AML-193 (cell line): Measurements from ENCODE around the gene GPR108.

Source experiments
- DNase-seq, 2 experiments: peaks; one replicate each; lab custom pipeline; 2025; lab: John Stamatoyannopoulos, UW

Gene GPR108

GRCh38 chr19:6707011-6707657, 30.2 kb downstream of the GPR108 start:
- no peak for DNase-seq

GRCh38 chr19:6706633-6706958, 30.8 kb downstream of the GPR108 start:
- no peak for DNase-seq

GRCh38 chr19:6705931-6706632, 31.3 kb downstream of the GPR108 start:
- no peak for DNase-seq

GRCh38 chr19:6700586-6701316, 36.6 kb downstream of the GPR108 start:
- no peak for DNase-seq

- no peak for DNase-seq
Measured at GRCh38 chr19:6699935-6700334, 37.4 kb downstream of the GPR108 start.

GRCh38 chr19:6697291-6697690, 40.1 kb downstream of the GPR108 start:
- DNase-seq = no peak

GRCh38 chr19:6696239-6696820, 41.0 kb downstream of the GPR108 start:
- no peak for DNase-seq

- DNase-seq = no peak
Measured at GRCh38 chr19:6694147-6694815, 43.1 kb downstream of the GPR108 start.

- DNase-seq = no peak
Measured at GRCh38 chr19:6693681-6694080, 43.7 kb downstream of the GPR108 start.

GRCh38 chr19:6693056-6693471, 44.3 kb downstream of the GPR108 start:
- no peak for DNase-seq

- DNase-seq = no peak
Measured at GRCh38 chr19:6692027-6692426, 45.4 kb downstream of the GPR108 start.

GRCh38 chr19:6691342-6691741, 46.0 kb downstream of the GPR108 start:
- DNase-seq = no peak

GRCh38 chr19:6690160-6690885, 47.1 kb downstream of the GPR108 start:
- no peak for DNase-seq

- DNase-seq = no peak
Measured at GRCh38 chr19:6687114-6687513, 50.3 kb downstream of the GPR108 start.

GRCh38 chr19:6686628-6686975, 50.8 kb downstream of the GPR108 start:
- DNase-seq = no peak

- no peak for DNase-seq
Measured at GRCh38 chr19:6685962-6686627, 51.3 kb downstream of the GPR108 start.

GRCh38 chr19:6685482-6685881, 51.9 kb downstream of the GPR108 start:
- DNase-seq = no peak

GRCh38 chr19:6683971-6684370, 53.4 kb downstream of the GPR108 start:
- DNase-seq = no peak

GRCh38 chr19:6682607-6683128, 54.7 kb downstream of the GPR108 start:
- DNase-seq = no peak

GRCh38 chr19:6680141-6680540, 57.2 kb downstream of the GPR108 start:
- DNase-seq = no peak
